Peyer's patch (tissue), 4 donors: ENCODE results near the gene FHOD3.

Source experiments
- POLR2A ChIP-seq, 2 donors: fragments of 450-650 bp; IDR thresholded peaks; one replicate each; pipeline ENCODE4 v1.5.1; 2017; ENCODE audit warnings: antibody characterized with exemption in 2 of 2, mild to moderate bottlenecking in 2 of 2, moderate library complexity in 2 of 2
- TF ChIP-seq, protein P1 (sequence below), 6 experiments: fragments of 450-650 bp in 4 of 6; fragments of 200-600 bp in 2 of 6; sonication (generic) in 1 of 6; IDR thresholded peaks; one replicate each; pipeline ENCODE4 v1.5.1; 2017 to 2019; ENCODE audit warnings: antibody characterized with exemption in 6 of 6, mild to moderate bottlenecking in 3 of 6, moderate library complexity in 1 of 6

DNA sequence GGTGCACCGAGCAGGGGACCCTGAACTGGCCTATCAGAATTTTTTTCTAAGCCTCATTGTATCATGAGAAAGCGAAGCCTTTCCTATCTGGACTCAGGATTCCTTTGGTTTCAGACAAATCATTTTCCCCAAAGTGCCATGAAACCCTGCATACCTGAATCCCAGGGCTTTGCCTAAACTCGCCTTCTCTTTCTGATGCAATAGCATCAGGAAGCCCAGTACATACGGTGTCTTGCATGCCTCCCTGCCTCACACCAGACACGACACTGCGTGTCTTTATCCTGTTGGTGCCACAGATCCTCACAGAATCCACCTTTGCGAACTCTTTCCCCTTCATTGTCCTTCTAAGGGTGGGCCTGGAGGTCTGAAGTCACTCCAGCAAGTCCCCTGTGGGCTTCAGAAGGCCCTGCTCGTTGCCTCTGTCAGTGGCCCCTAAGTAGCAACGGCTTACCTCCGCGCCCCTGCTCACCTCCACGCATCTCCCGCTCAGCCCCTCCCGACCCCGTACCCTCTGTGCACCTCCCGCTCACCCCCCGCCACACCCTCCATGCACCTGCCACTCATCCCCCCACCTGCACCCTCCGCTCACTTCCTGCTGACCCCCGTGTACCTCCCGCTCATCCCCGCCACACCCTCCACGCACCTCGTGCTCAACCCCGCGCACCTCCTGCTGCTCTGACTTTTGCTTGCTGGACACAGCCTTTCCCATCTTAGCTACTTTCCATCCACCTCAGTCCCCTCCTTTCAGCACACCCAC is 447.9 kb downstream of the FHOD3 start:
- TF ChIP-seq, protein P1, sequence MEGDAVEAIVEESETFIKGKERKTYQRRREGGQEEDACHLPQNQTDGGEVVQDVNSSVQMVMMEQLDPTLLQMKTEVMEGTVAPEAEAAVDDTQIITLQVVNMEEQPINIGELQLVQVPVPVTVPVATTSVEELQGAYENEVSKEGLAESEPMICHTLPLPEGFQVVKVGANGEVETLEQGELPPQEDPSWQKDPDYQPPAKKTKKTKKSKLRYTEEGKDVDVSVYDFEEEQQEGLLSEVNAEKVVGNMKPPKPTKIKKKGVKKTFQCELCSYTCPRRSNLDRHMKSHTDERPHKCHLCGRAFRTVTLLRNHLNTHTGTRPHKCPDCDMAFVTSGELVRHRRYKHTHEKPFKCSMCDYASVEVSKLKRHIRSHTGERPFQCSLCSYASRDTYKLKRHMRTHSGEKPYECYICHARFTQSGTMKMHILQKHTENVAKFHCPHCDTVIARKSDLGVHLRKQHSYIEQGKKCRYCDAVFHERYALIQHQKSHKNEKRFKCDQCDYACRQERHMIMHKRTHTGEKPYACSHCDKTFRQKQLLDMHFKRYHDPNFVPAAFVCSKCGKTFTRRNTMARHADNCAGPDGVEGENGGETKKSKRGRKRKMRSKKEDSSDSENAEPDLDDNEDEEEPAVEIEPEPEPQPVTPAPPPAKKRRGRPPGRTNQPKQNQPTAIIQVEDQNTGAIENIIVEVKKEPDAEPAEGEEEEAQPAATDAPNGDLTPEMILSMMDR (IDR thresholded peaks at IDR 0.05) = no peak
- TF ChIP-seq POLR2A (IDR thresholded peaks at IDR 0.05) = no peak
